Measurements from ENCODE around the gene DIDO1. TPM values are rescaled to one million over a fixed set of nuclear protein-coding genes. Genes with fewer than 3 reads are reported as not detected.

Gene DIDO1
- total and polyA plus RNA-seq, 2 of the 13 experiments (the other 11 are each of a cell fraction or from before 2014, with no cell fraction given), result 75.0 to 75.1 TPM

DNA sequence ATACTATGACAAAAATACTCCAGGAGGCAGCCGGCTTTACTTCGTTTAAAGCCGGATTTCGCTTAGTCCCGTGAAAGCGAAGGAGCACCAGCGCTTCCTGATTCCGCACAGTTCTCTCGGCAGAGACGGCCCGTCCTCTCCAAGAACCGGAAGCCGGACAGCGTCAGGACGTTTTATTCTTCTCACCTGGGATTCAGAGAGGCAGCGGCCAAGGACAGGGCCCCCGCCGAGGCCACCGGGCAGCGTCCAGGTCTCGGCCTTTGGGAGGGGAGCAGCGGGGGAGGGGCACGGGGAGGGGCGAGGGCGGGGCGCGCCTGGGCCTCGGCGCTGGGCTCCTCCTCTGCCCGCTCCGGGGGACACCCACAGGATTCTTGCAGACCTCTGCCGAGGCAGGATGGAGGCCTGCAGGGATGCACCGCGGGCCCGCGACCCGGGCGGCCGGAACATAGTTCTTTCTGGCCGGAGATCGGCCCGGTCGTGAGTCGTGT, 2.8 kb upstream of the DIDO1 start (continued):
- no peak for TF ChIP-seq ZNF496 (CRISPR knock-in tag; IDR thresholded peaks at IDR 0.05; ENCODE audit: insufficient replicate concordance)
- peak; percentile 75 for TF ChIP-seq GABPB1 (CRISPR knock-in tag; IDR thresholded peaks at IDR 0.05)
- TF ChIP-seq, protein P1, sequence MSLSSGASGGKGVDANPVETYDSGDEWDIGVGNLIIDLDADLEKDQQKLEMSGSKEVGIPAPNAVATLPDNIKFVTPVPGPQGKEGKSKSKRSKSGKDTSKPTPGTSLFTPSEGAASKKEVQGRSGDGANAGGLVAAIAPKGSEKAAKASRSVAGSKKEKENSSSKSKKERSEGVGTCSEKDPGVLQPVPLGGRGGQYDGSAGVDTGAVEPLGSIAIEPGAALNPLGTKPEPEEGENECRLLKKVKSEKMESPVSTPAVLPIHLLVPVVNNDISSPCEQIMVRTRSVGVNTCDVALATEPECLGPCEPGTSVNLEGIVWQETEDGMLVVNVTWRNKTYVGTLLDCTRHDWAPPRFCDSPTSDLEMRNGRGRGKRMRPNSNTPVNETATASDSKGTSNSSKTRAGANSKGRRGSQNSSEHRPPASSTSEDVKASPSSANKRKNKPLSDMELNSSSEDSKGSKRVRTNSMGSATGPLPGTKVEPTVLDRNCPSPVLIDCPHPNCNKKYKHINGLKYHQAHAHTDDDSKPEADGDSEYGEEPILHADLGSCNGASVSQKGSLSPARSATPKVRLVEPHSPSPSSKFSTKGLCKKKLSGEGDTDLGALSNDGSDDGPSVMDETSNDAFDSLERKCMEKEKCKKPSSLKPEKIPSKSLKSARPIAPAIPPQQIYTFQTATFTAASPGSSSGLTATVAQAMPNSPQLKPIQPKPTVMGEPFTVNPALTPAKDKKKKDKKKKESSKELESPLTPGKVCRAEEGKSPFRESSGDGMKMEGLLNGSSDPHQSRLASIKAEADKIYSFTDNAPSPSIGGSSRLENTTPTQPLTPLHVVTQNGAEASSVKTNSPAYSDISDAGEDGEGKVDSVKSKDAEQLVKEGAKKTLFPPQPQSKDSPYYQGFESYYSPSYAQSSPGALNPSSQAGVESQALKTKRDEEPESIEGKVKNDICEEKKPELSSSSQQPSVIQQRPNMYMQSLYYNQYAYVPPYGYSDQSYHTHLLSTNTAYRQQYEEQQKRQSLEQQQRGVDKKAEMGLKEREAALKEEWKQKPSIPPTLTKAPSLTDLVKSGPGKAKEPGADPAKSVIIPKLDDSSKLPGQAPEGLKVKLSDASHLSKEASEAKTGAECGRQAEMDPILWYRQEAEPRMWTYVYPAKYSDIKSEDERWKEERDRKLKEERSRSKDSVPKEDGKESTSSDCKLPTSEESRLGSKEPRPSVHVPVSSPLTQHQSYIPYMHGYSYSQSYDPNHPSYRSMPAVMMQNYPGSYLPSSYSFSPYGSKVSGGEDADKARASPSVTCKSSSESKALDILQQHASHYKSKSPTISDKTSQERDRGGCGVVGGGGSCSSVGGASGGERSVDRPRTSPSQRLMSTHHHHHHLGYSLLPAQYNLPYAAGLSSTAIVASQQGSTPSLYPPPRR (CRISPR knock-in tag; IDR thresholded peaks at IDR 0.05; ENCODE audit: borderline replicate concordance), result peak; percentile 14; the same call in 1 of the 2 replicates
- TF ChIP-seq RBFOX2 (IDR thresholded peaks at IDR 0.05; ENCODE audit: low read depth, low read length), result peak; percentile 48; the same call in 1 of the 2 replicates
- 0 out of 2 replicates have a peak, but pooled peaks have one; percentile 28 for TF ChIP-seq BCL6 (CRISPR knock-in tag; IDR thresholded peaks at IDR 0.05)
- TF ChIP-seq MEF2D (CRISPR knock-in tag; IDR thresholded peaks at IDR 0.05), result 0 out of 2 replicates have a peak, but pooled peaks have one; percentile 31
- TF ChIP-seq ZNF549 (CRISPR knock-in tag; IDR thresholded peaks at IDR 0.05), result no peak
- TF ChIP-seq, protein P2, sequence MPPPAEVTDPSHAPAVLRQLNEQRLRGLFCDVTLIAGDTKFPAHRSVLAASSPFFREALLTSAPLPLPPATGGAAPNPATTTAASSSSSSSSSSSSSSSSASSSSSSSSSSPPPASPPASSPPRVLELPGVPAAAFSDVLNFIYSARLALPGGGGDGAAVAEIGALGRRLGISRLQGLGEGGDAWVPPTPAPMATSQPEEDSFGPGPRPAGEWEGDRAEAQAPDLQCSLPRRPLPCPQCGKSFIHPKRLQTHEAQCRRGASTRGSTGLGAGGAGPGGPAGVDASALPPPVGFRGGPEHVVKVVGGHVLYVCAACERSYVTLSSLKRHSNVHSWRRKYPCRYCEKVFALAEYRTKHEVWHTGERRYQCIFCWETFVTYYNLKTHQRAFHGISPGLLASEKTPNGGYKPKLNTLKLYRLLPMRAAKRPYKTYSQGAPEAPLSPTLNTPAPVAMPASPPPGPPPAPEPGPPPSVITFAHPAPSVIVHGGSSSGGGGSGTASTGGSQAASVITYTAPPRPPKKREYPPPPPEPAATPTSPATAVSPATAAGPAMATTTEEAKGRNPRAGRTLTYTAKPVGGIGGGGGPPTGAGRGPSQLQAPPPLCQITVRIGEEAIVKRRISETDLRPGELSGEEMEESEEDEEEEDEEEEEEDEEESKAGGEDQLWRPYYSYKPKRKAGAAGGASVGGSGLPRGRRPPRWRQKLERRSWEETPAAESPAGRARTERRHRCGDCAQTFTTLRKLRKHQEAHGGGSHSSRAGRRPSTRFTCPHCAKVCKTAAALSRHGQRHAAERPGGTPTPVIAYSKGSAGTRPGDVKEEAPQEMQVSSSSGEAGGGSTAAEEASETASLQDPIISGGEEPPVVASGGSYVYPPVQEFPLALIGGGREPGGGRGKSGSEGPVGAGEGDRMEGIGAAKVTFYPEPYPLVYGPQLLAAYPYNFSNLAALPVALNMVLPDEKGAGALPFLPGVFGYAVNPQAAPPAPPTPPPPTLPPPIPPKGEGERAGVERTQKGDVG (CRISPR knock-in tag; IDR thresholded peaks at IDR 0.05; ENCODE audit: borderline replicate concordance), result no peak
- TF ChIP-seq, protein P3, sequence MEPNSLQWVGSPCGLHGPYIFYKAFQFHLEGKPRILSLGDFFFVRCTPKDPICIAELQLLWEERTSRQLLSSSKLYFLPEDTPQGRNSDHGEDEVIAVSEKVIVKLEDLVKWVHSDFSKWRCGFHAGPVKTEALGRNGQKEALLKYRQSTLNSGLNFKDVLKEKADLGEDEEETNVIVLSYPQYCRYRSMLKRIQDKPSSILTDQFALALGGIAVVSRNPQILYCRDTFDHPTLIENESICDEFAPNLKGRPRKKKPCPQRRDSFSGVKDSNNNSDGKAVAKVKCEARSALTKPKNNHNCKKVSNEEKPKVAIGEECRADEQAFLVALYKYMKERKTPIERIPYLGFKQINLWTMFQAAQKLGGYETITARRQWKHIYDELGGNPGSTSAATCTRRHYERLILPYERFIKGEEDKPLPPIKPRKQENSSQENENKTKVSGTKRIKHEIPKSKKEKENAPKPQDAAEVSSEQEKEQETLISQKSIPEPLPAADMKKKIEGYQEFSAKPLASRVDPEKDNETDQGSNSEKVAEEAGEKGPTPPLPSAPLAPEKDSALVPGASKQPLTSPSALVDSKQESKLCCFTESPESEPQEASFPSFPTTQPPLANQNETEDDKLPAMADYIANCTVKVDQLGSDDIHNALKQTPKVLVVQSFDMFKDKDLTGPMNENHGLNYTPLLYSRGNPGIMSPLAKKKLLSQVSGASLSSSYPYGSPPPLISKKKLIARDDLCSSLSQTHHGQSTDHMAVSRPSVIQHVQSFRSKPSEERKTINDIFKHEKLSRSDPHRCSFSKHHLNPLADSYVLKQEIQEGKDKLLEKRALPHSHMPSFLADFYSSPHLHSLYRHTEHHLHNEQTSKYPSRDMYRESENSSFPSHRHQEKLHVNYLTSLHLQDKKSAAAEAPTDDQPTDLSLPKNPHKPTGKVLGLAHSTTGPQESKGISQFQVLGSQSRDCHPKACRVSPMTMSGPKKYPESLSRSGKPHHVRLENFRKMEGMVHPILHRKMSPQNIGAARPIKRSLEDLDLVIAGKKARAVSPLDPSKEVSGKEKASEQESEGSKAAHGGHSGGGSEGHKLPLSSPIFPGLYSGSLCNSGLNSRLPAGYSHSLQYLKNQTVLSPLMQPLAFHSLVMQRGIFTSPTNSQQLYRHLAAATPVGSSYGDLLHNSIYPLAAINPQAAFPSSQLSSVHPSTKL (CRISPR knock-in tag; IDR thresholded peaks at IDR 0.05), result peak; percentile 31; the same call in 1 of the 2 replicates

Data from HepG2 (cell line).